WTC11 (cell line): ENCODE results near the gene LRRC10B. TPM values are rescaled to one million over a fixed set of nuclear protein-coding genes. Genes with fewer than 3 reads are reported as not detected.

ENCODE experiments used
- ATAC-seq: fragments of 200-7000 bp; cut with Tn5 transposase; 2 replicates; pipeline ENCODE4 v1.10.0; 2021; ENCODE audit warnings: mild to moderate bottlenecking, moderate library complexity
- CTCF ChIA-PET: fragments of 300-600 bp; sonication (Branson Sonifier 250); formaldehyde crosslinking; loops from one replicate; lab custom pipeline; 2021; ENCODE audit warnings: antibody characterized with exemption; lab: Charles Lee
- POLR2A ChIA-PET: fragments of 350-600 bp; sonication (Branson Sonifier 250); formaldehyde crosslinking; loops from one replicate; lab custom pipeline; 2021; ENCODE audit warnings: antibody characterized with exemption; lab: Charles Lee
- DNase-seq: peaks from one replicate; pipeline ENCODE4 v3.0.0; 2021; ENCODE audit warnings: low spot score
- H3K27ac Mint-ChIP-seq: 2 replicates; pipeline ENCODE4 v1.8.0; 2021; ENCODE audit warnings: mixed read lengths
- H3K27me3 Mint-ChIP-seq: 2 replicates; pipeline ENCODE4 v1.8.0; 2021; ENCODE audit warnings: low read depth, mild to moderate bottlenecking, moderate library complexity, mixed read lengths
- H3K36me3 Mint-ChIP-seq: 2 replicates; pipeline ENCODE4 v1.8.0; 2021; ENCODE audit warnings: mixed read lengths
- H3K4me1 Mint-ChIP-seq: 2 replicates; pipeline ENCODE4 v1.8.0; 2022; ENCODE audit warnings: mixed read lengths
- H3K4me3 Mint-ChIP-seq: 2 replicates; pipeline ENCODE4 v1.8.0; 2021; ENCODE audit warnings: mild to moderate bottlenecking, moderate library complexity, mixed read lengths
- H3K9me3 Mint-ChIP-seq: 2 replicates; pipeline ENCODE4 v1.8.0; 2021; ENCODE audit warnings: mixed read lengths
- ATF3 ChIP-seq: sonication (generic); formaldehyde crosslinking; conservative IDR thresholded peaks from 2 replicates; pipeline ENCODE4 v1.8.1; 2022; ENCODE audit warnings: mild to moderate bottlenecking, missing genetic modification reagents
- CBFB ChIP-seq: sonication (generic); formaldehyde crosslinking; IDR thresholded peaks from 2 replicates; pipeline ENCODE4 v1.8.1; 2022; ENCODE audit warnings: mild to moderate bottlenecking, low read depth, missing genetic modification reagents
- CREB1 ChIP-seq: sonication (generic); formaldehyde crosslinking; IDR thresholded peaks from 2 replicates; pipeline ENCODE4 v1.8.0; 2023; ENCODE audit warnings: mild to moderate bottlenecking, missing genetic modification reagents
- CTCF ChIP-seq: fragments of 200-600 bp; IDR thresholded peaks from 2 replicates; pipeline ENCODE4 v1.8.0; 2022; ENCODE audit warnings: antibody characterized with exemption
- E2F5 ChIP-seq: sonication (generic); formaldehyde crosslinking; IDR thresholded peaks from 2 replicates; pipeline ENCODE4 v1.8.1; 2022; ENCODE audit warnings: mild to moderate bottlenecking, moderate library complexity, missing genetic modification reagents
- ELF4 ChIP-seq: sonication (generic); formaldehyde crosslinking; IDR thresholded peaks from 2 replicates; pipeline ENCODE4 v1.8.1; 2022; ENCODE audit warnings: low read depth, mild to moderate bottlenecking, moderate library complexity, missing genetic modification reagents
- FOXJ3 ChIP-seq: sonication (generic); formaldehyde crosslinking; IDR thresholded peaks from 2 replicates; pipeline ENCODE4 v1.9.0; 2021; ENCODE audit warnings: missing genetic modification reagents, mild to moderate bottlenecking, borderline replicate concordance
- FOXP1 ChIP-seq: sonication (generic); formaldehyde crosslinking; IDR thresholded peaks from 2 replicates; pipeline ENCODE4 v1.8.0; 2022; ENCODE audit warnings: missing genetic modification reagents, mild to moderate bottlenecking, moderate library complexity, borderline replicate concordance
- IRF2 ChIP-seq: sonication (generic); formaldehyde crosslinking; IDR thresholded peaks from 2 replicates; pipeline ENCODE4 v1.8.0; 2022; ENCODE audit warnings: low read depth, missing genetic modification reagents, borderline replicate concordance
- JAZF1 ChIP-seq: fragments of 250-450 bp; sonication (Bioruptor Pico); IDR thresholded peaks from 2 replicates; pipeline ENCODE4 v1.9.0; 2021; ENCODE audit warnings: moderate library complexity, mild to moderate bottlenecking, inconsistent platforms
- JUN ChIP-seq: sonication (generic); formaldehyde crosslinking; IDR thresholded peaks from 2 replicates; pipeline ENCODE4 v1.8.0; 2023; ENCODE audit warnings: mild to moderate bottlenecking, missing genetic modification reagents
- NFYB ChIP-seq: sonication (generic); formaldehyde crosslinking; conservative IDR thresholded peaks from 2 replicates; pipeline ENCODE4 v1.8.0; 2022; ENCODE audit warnings: low read depth, missing genetic modification reagents
- OVOL2 ChIP-seq: fragments of 250-450 bp; sonication (Bioruptor Pico); IDR thresholded peaks from 2 replicates; pipeline ENCODE4 v1.9.0; 2021; ENCODE audit warnings: mild to moderate bottlenecking, borderline replicate concordance
- PRDM15 ChIP-seq: sonication (generic); formaldehyde crosslinking; IDR thresholded peaks from 2 replicates; pipeline ENCODE4 v1.8.0; 2022; ENCODE audit warnings: missing genetic modification reagents
- PRRX2 ChIP-seq: fragments of 250-450 bp; sonication (Bioruptor Pico); IDR thresholded peaks from 2 replicates; pipeline ENCODE4 v1.8.0; 2021; ENCODE audit warnings: mild to moderate bottlenecking
- RELA ChIP-seq: sonication (generic); formaldehyde crosslinking; IDR thresholded peaks from 2 replicates; pipeline ENCODE4 v1.8.1; 2022; ENCODE audit warnings: missing genetic modification reagents, mild to moderate bottlenecking, borderline replicate concordance
- SMAD3 ChIP-seq: sonication (generic); formaldehyde crosslinking; IDR thresholded peaks from 2 replicates; pipeline ENCODE4 v1.8.0; 2022; ENCODE audit warnings: missing genetic modification reagents, mild to moderate bottlenecking, borderline replicate concordance
- USF2 ChIP-seq: sonication (generic); formaldehyde crosslinking; IDR thresholded peaks from 2 replicates; pipeline ENCODE4 v1.8.1; 2023; ENCODE audit warnings: mild to moderate bottlenecking, missing genetic modification reagents, moderate library complexity
- ZBTB43 ChIP-seq: sonication (generic); formaldehyde crosslinking; IDR thresholded peaks from 2 replicates; pipeline ENCODE4 v1.8.1; 2023; ENCODE audit warnings: mild to moderate bottlenecking, missing genetic modification reagents
- ZNF281 ChIP-seq: sonication (generic); formaldehyde crosslinking; IDR thresholded peaks from 2 replicates; pipeline ENCODE4 v1.8.0; 2023; ENCODE audit warnings: mild to moderate bottlenecking, missing genetic modification reagents
- ZNF317 ChIP-seq: sonication (generic); formaldehyde crosslinking; IDR thresholded peaks from 2 replicates; pipeline ENCODE4 v1.8.1; 2023; ENCODE audit warnings: low read depth, mild to moderate bottlenecking, moderate library complexity, missing genetic modification reagents, borderline replicate concordance
- ZNF416 ChIP-seq: fragments of 250-450 bp; sonication (Bioruptor Pico); IDR thresholded peaks from 2 replicates; pipeline ENCODE4 v1.9.0; 2021; ENCODE audit warnings: mild to moderate bottlenecking, inconsistent platforms
- ZNF671 ChIP-seq: fragments of 250-450 bp; sonication (Bioruptor Pico); IDR thresholded peaks from 2 replicates; pipeline ENCODE4 v1.8.0; 2021; ENCODE audit warnings: mild to moderate bottlenecking
- total RNA-seq: library from RNA; stranded (reverse); gene quantifications from 3 replicates; pipeline ENCODE4 v1.2.3, GENCODE V29; 2021

The LRRC10B gene
- total RNA-seq, 1 experiment from 2014 or later: 1.5 TPM

GRCh38 chr11:61535998-61536675 lies 27.6 kb downstream of the LRRC10B start:
- Mint-ChIP-seq H3K27me3 (no peaks in the 10 kb centered on the region), H3K4me3 (no peak overlapping the region), H3K36me3 (no peaks in the 10 kb centered on the region), H3K27ac (no peak overlapping the region), H3K4me1 (peaks cover 29% of the 10 kb centered on the region), H3K9me3 (no peaks in the 10 kb centered on the region)
- POLR2A ChIA-PET: no interaction called here
- ATAC-seq (no peak), DNase-seq (no peak)
- TF ChIP-seq PRDM15 (CRISPR knock-in tag): no peak
- TF ChIP-seq ZNF416 (CRISPR knock-in tag): no peak
- TF ChIP-seq FOXJ3 (CRISPR knock-in tag): no peak
- no peak for TF ChIP-seq ZBTB43 (CRISPR knock-in tag)
- no peak for TF ChIP-seq CBFB (CRISPR knock-in tag)
- TF ChIP-seq RELA: no peak
- no peak for TF ChIP-seq E2F5 (CRISPR knock-in tag)
- no peak for TF ChIP-seq CREB1 (CRISPR knock-in tag)
- TF ChIP-seq PRRX2 (CRISPR knock-in tag): no peak
- no peak for TF ChIP-seq USF2 (CRISPR knock-in tag)
- TF ChIP-seq ZNF671 (CRISPR knock-in tag): no peak
- no peak for TF ChIP-seq OVOL2 (CRISPR knock-in tag)
- TF ChIP-seq JAZF1 (CRISPR knock-in tag): no peak
- no peak for TF ChIP-seq ELF4 (CRISPR knock-in tag)
- no peak for TF ChIP-seq JUN (CRISPR knock-in tag)
- CTCF ChIA-PET: interaction anchor here (0.6 to 1.8 kb wide), 8 partner anchors 9 to 90 kb away, joined by 3 to 10 read pairs (median 3); no protein-coding TSS in a partner anchor

- Mint-ChIP-seq H3K4me1 (peaks cover 35% of the 10 kb centered on the region), H3K27me3 (no peaks in the 10 kb centered on the region), H3K9me3 (no peaks in the 10 kb centered on the region), H3K27ac (no peak overlapping the region), H3K36me3 (no peaks in the 10 kb centered on the region), H3K4me3 (no peak overlapping the region)
- ATAC-seq (no peak), DNase-seq (no peak)
- CTCF ChIA-PET: interaction anchor here (0.8 to 1.8 kb wide), 8 partner anchors 9 to 91 kb away, joined by 3 to 10 read pairs (median 3); no protein-coding TSS in a partner anchor
- POLR2A ChIA-PET: interaction anchor here (0.7 kb wide), 1 partner anchor 91 kb away, joined by 3 read pairs; no protein-coding TSS in a partner anchor
- TF ChIP-seq FOXP1: no peak
- no peak for TF ChIP-seq IRF2
- TF ChIP-seq CTCF: no peak
- no peak for TF ChIP-seq NFYB (CRISPR knock-in tag)
- TF ChIP-seq ZNF317: no peak
- TF ChIP-seq ZNF281 (CRISPR knock-in tag): no peak
- no peak for TF ChIP-seq ATF3 (CRISPR knock-in tag)
- TF ChIP-seq PRRX2 (CRISPR knock-in tag): no peak
- TF ChIP-seq SMAD3: no peak
Measured at GRCh38 chr11:61536676-61537270, 28.2 kb downstream of the LRRC10B start.
